HG03575 (cell line): ENCODE data around the gene TEK.

Experiments used
- ATAC-seq: cut with Tn5 transposase; IDR thresholded peaks from one replicate; pipeline ENCODE4 v1.9.1; 2021; ENCODE audit not compliant: unreplicated experiment, insufficient number of reproducible peaks, low FRiP score; ENCODE audit errors: extremely low read depth

TEK gene

DNA sequence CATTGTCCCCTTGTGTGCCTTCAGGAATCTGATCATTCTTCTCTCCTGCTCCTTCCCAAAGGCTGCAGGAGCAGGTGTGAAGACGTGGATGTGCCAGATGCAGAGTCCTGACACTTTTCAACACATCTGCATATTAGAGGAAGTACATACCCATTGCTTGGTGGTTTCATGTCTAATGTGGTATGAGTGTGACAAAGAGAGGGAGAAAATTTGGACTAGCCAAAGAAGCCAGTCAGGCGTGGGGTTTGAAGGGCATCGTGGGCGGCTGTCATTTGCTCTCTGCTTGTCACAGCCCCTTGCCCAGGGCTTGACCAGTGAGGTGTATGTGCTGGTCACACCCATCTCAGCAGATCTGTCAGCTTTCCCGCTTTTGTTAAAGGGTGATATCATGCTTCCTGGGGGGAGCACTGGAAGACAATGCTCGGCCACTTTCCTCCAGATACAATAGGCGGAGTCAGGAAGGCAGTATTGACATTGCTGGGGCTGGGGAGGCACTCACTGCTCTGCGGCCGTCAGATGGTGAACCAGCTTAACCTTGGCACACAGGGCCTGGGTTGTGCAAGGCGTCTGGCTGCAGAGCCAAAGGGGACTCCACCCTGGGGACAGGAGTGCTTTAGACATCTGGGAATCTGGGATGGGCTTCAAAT lies 8.6 kb downstream of the TEK start:
- no peak for ATAC-seq

DNA sequence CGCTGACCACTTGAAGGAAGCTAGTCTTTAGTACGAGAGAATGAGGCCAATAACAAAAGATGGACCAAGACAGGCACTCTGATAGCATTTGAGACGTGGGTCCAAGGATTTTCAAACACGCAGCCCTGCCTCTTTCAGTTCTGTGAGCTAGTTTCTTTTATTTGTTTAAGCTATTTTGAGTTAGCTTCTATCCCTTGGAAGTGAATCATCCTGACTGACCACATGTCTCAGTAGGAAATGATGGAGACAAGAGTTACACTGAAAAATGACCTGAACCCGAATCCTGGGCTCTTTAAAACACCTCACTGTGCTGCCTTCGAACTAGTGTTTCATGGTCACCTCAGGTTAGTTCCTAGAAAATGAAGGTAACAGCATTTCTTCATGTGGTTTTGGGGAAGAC lies 9.9 kb downstream of the TEK start:
- no peak for ATAC-seq

DNA sequence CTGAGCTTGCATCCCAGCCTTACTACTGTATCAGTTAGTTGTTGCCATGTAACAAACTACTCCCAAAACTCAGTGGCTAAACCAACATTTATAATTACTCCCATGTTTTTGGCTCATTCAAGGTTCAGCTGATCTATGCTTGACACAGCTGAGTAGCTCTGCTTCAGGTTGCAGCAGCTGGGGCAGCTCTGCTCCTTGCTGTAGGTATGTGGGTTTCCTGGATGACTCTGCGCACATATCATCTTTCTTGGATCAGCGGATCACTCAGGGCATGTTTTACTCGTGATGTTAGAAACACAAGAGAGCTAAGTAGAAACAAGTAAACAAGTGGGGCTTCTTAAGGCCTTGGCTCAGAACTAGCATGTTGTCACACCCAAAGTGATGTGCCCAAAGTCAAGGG lies 15.1 kb downstream of the TEK start:
- no peak for ATAC-seq

DNA sequence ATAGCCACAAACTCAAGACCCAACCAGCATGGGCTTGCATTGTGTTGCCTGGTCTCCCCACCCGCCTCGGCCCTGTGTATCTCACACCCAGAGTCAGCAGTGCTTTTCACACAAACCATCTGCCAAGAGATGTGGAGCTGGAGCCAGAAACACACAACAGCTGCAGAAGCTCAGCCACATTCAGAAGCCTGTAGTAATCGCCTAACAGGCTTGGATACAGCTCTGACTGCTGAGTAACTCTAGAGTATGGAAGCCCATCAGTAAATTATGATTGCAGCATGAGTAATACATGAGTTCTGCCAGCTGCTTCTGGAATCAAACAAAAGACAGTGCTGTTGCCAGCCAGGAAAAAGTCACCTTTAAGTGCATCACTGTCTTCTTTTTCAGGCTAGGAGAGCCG lies 16.0 kb downstream of the TEK start:
- ATAC-seq: no peak

DNA sequence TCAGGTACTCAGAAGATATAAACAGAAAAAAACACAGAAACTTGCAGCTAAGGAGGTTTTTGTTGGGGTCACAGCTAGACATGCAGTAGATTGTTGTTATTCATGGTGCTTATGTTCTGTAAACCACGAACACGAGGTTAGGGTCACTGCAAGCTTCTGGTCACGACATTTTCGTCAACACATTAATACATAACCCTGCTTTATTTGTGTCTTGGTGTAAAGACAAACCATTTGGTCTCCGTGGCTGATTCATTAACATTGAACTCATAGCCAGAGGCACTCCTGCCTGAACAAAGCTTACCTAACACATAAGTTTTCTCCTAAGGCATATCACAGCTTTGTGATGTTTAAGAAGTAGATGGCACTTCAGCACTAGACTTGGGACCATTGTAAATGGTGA lies 16.9 kb downstream of the TEK start:
- no peak for ATAC-seq

DNA sequence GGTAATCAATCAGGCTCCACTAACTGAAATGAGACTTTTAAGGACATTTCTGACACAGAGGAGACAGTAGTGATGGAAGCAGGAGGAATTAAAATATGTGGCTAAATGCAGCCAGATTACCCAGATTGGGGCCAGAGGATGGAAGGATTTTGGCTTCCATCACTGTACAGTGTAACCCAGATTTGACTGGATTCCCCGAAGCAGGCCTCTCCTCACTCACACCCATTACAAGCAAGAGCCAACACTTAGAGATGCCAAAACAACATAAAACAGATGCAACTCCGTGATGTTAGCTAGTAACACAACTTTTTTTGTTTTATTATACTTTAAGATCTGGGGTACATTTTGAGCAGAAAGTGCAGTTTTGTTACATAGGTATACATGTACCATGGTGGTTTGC lies 17.6 kb downstream of the TEK start:
- ATAC-seq: no peak

DNA sequence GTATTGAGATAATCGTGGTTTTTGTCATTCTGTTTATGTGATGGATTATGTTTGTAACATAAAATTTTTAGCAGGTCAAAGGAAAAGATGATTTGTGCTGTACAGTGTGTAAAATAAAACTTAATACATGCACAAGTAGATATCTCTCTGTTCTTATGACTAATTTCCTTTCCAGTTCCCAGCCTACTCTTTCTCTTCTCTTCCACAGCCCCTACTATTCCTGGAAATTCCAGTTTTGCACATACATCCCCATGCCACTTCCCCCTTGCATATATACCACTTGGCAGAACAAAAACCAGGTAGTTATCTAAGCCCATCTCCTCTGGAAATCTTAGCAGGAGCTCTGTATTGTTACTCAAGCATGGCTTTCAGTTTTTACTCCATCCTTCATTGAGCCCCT lies 20.2 kb downstream of the TEK start:
- no peak for ATAC-seq

DNA sequence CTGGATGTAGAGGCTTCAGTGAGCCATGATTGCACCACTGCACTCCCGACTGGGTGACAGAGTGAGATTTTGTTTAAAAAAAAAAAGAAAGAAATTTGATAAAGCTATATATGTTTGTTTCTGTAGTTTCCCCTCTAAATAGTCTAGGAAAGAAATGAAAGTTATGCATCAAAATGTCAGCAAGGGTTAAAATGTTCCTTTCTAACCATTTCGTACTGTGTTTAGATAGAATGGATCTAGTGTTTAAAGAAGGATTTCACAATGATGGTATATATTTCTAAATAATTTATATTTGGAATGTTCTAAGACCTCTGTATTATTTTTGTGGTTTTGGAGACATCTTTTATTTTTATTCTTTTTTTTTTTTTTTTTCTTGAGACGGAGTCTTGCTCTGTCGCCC lies 22.7 kb downstream of the TEK start:
- ATAC-seq: no peak

DNA sequence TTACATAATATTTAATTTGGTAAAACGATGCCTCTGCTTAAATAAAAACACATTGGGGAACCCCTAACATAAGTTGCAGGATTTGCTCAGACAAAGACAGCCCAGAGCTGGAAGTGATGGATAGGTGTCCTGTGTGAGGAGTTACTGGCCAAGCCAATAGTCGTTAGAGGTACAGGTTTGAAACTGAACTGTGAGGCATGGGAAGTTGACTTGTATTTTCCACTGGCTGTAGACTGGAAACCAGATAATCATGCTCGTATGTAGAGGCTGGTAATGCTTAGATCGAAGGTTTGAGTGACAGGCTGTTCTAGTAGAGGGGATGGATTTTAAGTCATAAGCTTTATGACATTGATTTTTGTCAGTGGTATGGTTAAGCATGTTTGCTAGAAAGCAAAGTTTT lies 24.8 kb downstream of the TEK start:
- ATAC-seq: no peak

DNA sequence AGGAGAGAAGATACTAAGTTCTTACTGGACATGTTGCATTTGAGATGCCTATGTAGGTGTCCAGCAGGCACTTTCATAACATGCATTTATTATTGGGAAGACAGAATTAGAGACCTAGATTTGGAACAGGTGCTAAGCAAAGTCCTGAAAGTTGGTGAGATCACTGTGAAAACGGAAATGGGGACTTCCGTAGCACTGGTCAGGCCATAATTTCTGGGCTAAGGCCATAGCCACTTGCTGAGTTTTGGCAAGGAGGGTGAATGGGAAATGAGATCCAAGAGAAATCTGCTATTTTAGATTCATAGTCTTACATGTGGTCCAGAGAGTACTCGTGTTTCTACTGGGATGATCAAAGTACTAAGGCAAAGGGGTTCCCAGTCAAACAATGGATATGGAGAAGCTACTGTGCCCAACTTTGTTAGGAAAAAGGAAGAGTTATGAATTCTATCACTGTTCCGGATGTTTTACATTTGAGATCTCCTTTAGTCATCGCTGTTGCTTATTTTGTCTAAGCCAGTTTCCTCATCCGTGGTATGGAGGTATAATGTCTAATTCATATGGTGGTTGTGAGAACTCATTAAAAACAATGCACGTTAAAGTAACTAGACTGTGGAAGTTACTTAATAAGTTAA lies 33.4 kb downstream of the TEK start:
- no peak for ATAC-seq

DNA sequence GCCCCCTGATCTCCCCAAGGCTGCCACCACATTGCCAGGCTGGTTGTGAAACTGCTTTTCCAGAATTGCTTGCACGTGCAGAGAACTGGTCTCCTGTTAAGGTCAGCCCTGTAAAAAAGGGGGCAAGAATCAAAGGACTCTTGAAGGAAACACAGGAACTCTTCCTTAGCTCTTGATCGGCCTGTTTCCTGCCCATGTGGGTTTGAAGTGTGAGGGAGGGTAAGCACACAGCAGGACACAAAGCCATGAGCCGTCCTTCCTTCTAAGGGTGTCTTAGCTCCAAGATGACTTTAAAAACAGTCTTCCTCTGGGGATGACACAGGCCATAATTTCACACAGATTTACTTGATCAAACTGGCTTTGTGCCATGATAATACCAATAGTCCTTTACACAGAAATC lies 36.1 kb downstream of the TEK start:
- no peak for ATAC-seq

DNA sequence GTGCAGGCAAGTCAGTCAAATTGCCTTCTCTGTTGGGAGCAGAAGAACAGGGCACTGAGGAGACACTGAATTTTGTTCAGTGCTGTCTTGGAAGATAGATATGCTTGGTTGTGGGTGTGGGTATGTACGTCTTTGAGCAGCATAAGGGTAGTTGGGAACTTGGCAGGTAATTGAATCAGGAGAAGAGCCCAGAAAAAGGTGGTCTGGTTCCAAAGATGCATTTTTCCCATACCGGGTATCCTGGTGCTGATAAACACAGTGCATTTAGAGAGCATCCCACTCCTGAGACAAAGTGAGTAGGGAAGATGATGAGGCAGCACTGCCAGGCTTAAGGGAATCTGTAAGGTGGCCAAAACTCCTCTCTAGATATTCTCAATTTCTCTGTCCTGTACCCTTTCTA lies 40.6 kb downstream of the TEK start:
- ATAC-seq: no peak

DNA sequence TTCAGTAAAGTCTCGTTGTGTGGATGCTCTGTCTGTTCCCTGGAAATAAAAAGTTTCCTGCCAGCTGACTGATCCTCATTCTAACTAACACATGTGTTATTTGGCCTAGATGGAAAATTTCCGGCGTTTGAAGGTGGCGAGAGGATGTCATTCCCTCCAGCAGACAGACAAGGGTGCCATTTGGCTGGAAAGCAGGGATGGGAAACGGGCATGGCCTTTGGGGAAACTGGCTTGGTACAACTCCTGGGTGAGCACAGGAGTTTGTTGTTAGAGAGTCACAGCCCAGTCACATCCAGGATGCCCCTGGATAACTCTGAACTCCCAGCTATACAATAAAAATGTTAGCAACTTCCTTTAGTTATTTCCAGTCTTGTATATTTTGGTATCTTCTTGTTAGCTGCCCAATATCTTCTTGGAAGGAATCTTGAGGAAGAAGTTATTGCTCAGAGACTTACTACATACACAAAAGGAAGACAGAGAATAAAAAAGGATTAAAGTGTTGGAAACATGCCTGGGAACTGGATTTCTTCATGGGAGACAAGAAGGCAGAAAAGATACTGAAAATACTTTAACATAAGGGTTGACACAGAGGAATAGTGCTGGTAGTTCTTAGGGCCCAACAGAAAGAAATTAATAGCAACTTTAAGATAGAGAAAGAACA lies 41.9 kb downstream of the TEK start:
- no peak for ATAC-seq

DNA sequence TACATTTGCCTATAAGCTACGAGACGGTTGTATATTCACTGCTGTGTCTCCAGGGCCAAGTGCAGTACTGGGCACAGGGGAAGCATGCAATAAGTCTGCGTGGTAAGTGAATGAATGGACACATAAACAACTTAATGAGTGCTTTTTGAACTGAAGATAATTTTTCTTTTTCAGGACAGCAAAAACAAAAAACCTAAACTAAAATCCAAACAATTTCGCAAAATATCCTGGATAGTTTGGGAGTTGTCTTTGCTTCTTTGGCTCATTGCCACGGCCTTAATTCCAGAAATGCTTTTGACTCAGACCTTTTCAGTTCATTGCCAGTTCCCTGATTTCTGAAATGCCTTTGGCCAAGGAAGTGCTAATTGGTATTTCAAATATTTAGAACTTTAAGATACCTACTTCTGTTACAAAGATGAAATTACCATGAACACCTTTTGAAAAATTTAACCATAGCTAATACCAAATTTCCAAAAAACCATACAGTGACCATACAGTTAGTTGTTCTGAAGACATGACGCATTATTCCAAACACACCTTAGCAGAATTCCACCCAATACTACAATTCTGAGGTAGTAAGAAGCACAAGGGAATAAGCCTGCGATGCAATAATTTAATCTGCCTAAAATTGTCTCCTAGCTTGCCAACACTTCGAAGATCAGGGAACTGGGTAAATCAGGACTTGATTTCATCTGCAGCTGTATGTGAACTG lies 42.8 kb downstream of the TEK start:
- no peak for ATAC-seq

DNA sequence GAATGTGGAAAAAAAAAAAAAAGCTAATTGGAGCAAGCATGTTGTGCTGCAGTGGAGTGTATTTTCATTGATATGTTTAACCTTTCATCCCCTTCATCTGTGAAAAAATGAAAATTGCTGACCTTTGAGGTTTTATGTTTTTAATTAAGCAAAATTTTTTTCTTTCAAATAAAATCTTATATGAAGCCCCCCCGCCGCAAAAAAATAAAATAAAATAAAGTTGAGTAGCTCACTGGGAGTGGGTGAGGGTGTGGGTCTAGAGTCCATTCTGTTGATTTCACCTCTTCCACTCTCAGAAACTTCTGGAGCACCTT lies 43.3 kb downstream of the TEK start:
- ATAC-seq: no peak

DNA sequence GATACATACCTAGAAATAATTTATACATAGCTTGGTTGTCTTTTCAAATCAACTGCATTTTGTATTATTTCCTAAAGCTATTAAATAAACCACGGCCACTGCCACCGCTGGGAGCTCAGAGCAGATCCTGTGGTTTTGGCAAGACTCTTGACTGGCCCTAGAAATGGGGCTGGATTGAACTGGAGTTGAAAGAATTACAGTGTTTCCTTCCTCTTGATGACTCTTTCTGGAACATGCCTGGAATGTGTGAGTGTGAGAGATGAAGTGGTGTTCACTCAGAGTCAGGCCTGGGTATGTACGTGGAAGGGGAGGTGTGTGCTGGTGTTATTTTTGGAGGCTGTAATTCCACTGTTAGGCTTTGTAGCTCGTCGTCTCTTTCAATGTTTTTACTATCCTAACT lies 45.9 kb downstream of the TEK start:
- no peak for ATAC-seq

DNA sequence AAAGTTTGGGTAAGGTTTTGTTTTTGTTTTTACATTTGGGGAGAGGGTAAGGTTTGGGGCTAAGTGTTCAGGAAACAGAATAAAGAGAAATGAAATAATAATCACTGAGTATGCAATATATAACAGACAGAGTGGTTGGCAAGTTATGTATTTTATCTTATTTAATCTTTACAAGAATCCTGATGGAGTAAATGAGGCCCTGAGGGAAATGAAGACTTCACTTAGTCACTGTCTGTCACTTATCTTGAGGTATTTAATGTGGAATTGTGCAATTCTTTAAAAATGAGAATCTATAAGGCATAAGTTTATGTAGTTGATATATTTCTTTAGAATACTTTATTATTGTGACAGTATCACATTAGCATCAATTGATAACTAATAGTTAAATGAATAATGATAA lies 48.1 kb downstream of the TEK start:
- ATAC-seq: no peak

DNA sequence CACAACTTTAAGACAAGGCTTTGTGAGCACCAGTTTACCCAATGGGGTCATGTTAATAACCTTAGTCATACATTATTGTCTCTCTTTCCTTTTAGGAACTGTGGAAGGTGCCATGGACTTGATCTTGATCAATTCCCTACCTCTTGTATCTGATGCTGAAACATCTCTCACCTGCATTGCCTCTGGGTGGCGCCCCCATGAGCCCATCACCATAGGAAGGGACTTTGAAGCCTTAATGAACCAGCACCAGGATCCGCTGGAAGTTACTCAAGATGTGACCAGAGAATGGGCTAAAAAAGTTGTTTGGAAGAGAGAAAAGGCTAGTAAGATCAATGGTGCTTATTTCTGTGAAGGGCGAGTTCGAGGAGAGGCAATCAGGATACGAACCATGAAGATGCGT lies 48.7 kb downstream of the TEK start:
- ATAC-seq: no peak

DNA sequence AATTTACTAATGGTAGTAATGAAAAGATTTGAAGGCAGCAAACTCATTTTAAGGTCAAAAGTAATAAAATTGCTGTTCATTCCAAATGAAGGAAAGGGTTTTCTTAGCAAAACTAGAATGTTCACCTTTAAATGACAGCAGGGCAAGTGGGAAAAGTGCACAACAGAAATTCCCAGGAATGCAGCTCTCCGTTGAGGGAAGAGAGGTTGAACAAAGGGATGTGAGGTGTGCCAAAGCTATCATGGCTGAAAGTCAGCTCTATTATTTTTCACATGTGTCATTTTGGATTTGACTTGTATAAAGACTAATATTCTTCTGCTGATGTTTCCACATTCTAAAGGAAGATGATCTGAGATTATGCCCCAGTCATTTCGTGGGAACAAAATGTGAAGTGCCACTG lies 51.6 kb downstream of the TEK start:
- no peak for ATAC-seq

DNA sequence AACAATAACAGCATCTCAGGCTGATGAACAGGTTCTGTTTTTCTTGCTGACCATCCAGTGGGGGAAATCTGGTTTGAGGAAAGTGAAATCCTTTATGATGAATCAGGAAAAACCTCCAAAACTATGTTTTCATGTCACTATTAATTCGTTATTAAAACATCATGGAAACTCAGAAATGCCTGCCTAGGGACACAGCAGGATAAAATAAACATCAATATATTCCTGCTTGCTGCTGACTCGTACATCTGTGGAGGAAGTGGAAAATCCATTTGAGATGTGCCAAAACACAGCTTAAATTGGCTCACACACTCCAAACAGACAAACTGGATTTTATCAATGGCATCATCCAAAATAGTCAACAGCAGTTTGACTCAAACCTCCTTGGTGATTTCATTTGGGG lies 53.0 kb downstream of the TEK start:
- no peak for ATAC-seq
